Measurements from ENCODE around the gene AMBP. TPM values are rescaled to one million over a fixed set of nuclear protein-coding genes. Genes with fewer than 3 reads are reported as not detected.

Gene AMBP
- total and polyA plus RNA-seq, 7 donors, result 0.16 to 0.84 TPM; not detected in 5

DNA sequence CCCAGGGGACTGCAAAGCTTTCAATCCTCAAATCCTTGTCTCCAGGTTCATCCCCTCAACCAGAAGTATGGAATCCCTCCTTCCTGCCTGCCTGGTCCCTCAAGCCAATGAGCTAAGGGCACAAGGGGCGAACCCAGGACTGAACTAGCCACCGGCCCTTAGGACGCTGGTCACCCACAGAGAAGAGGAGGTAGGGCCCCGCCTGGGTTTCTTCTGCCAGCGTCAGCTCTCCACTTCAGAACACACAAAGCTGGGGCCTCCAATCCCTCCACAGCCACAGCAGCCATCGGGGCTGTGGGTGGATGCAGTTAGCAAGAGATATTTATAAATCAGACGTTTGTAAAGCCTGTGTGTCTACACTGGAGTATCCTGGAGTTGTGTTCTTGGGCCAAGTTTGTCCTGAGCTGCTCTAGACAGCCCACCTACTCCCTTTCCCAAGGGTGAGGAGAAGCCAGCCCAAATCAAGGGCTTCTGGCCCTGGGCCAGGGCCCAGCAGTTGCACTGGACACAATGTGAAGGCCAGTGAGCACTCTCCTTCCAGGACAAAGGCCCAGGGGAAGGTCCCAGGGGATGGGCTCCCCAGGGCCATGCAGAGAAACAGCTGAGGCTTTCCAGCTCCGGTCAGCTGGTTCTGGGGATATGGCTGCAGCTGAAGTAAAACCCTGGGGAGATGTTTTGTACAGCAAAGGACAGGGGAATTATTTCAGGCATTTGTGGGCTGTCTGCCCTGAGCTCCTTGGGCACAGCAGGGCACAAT, 18.9 kb downstream of the AMBP start:
- H3K27me3 ChIP-seq (ENCODE audit: insufficient read depth in 3 of 3, low read length in 2 of 3), result peaks cover 0 to 4% (median 0%) of the 10 kb centered on the region in 3 donors
- H3K27ac ChIP-seq, result no peak overlapping the region
- H3K4me1 ChIP-seq, result peaks cover 11% of the 10 kb centered on the region
- no peak overlapping the region for H3K4me3 ChIP-seq
- DNase-seq (peak in 1 of 2 donors; percentile 45), ATAC-seq (peak in 2 of 4 donors; percentile 32 to 57)
- H3K36me3 ChIP-seq (ENCODE audit: insufficient read depth in 1 of 2, low read depth in 1 of 2), result no peaks in the 10 kb centered on the region
- intact Hi-C loops (cut with DNase I), result no loop called here
- TF ChIP-seq, protein P1, sequence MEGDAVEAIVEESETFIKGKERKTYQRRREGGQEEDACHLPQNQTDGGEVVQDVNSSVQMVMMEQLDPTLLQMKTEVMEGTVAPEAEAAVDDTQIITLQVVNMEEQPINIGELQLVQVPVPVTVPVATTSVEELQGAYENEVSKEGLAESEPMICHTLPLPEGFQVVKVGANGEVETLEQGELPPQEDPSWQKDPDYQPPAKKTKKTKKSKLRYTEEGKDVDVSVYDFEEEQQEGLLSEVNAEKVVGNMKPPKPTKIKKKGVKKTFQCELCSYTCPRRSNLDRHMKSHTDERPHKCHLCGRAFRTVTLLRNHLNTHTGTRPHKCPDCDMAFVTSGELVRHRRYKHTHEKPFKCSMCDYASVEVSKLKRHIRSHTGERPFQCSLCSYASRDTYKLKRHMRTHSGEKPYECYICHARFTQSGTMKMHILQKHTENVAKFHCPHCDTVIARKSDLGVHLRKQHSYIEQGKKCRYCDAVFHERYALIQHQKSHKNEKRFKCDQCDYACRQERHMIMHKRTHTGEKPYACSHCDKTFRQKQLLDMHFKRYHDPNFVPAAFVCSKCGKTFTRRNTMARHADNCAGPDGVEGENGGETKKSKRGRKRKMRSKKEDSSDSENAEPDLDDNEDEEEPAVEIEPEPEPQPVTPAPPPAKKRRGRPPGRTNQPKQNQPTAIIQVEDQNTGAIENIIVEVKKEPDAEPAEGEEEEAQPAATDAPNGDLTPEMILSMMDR (IDR thresholded peaks at IDR 0.05), result no peak
- H3K9me3 ChIP-seq, result no peaks in the 10 kb centered on the region
- WGBS, 3 donors, result 50 to 52% (median 50%) methylated on average over 8 of the region's 8 CpGs

DNA sequence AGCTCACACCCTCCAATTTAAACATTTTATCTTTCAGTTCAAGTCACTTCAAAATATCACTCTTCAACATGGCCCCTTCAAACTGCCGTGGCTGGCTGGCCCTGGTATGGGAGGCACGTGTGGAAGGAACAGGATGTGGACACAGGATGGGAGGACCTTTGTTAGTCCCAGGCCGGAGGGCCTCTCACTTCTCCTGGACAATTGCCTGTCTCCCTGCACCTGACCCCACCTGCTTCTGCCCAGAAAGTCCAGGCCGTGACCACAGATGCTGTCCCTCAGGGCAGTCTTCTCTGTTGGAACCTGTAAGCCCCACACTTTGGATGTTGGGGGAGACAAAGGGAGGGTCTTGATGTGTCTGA, 19.4 kb downstream of the AMBP start:
- DNase-seq (no peak), ATAC-seq (no peak)
- H3K36me3 ChIP-seq (ENCODE audit: insufficient read depth in 1 of 2, low read depth in 1 of 2), result no peaks in the 10 kb centered on the region
- peaks cover 0 to 4% (median 0%) of the 10 kb centered on the region in 3 donors for H3K27me3 ChIP-seq (ENCODE audit: insufficient read depth in 3 of 3, low read length in 2 of 3)
- TF ChIP-seq, protein P1 (IDR thresholded peaks at IDR 0.05), result no peak
- peaks cover 11% of the 10 kb centered on the region for H3K4me1 ChIP-seq
- H3K4me3 ChIP-seq, result no peak overlapping the region
- intact Hi-C loops (cut with DNase I), result no loop called here
- no peaks in the 10 kb centered on the region for H3K9me3 ChIP-seq
- no peak overlapping the region for H3K27ac ChIP-seq
- 77 to 79% (median 79%) methylated on average over 4 of the region's 4 CpGs for WGBS, 3 donors

DNA sequence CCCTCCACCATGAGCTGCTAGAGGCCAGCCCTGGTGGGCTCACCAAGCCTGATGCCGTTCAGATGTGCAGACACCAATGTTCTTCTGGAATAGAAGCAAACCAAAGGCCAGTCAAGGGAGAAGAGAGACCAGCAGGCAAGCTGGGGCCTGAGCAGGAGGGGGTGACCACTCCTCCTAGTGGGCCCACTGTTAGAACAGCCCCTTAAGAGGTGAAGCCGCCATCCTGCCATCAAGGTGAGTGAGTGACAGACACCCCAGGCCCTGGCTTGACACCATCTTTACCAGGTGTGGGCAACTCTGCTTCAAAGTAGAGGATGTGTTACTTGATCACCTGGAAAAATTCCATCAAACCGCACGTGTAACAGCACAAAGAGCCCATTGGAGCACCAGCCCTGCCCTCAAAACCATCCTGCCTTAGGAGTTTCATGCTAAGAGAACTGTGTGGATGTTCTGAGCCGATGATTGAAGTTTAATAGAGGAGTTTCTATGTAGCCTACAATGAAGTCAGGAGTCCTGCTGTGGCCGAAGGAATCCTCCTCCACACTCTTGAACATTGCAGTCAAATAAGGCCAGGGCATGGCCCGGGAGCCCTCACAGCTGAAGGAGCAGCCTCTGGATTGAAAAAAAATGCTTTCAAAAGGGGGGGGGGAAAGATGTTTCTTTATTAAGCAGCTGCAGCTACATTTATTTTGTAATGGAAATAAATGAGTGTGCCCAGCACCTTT, 20.8 kb downstream of the AMBP start:
- intact Hi-C loops (cut with DNase I), result no loop called here
- peaks cover 11% of the 10 kb centered on the region for H3K4me1 ChIP-seq
- ATAC-seq (no peak), DNase-seq (no peak)
- H3K27me3 ChIP-seq (ENCODE audit: insufficient read depth in 3 of 3, low read length in 2 of 3), result no peaks in the 10 kb centered on the region
- no peaks in the 10 kb centered on the region for H3K36me3 ChIP-seq (ENCODE audit: insufficient read depth in 1 of 2, low read depth in 1 of 2)
- WGBS, 3 donors, result 75 to 77% (median 76%) methylated on average over 7 of the region's 7 CpGs
- H3K27ac ChIP-seq, result no peak overlapping the region
- H3K9me3 ChIP-seq, result no peaks in the 10 kb centered on the region
- H3K4me3 ChIP-seq, result no peak overlapping the region
- TF ChIP-seq, protein P1 (IDR thresholded peaks at IDR 0.05), result no peak

- intact Hi-C loops (cut with DNase I), result no loop called here
- ATAC-seq (no peak), DNase-seq (no peak)
- Histone ChIP-seq H3K4me3 (no peak overlapping the region), H3K4me1 (peaks cover 11% of the 10 kb centered on the region), H3K27me3 (ENCODE audit: insufficient read depth in 3 of 3, low read length in 2 of 3) (no peaks in the 10 kb centered on the region), H3K9me3 (no peaks in the 10 kb centered on the region), H3K36me3 (ENCODE audit: insufficient read depth in 1 of 2, low read depth in 1 of 2) (no peaks in the 10 kb centered on the region), H3K27ac (no peak overlapping the region)
- TF ChIP-seq, protein P1 (IDR thresholded peaks at IDR 0.05), result no peak
- WGBS, 3 donors, result 94 to 96% (median 94%) methylated on average over 5 of the region's 5 CpGs
Observed at GRCh38 chr9:114056527-114056926, 21.6 kb downstream of the AMBP start.
